ENCODE results near the gene ZFPM1.

ZFPM1 gene

DNA sequence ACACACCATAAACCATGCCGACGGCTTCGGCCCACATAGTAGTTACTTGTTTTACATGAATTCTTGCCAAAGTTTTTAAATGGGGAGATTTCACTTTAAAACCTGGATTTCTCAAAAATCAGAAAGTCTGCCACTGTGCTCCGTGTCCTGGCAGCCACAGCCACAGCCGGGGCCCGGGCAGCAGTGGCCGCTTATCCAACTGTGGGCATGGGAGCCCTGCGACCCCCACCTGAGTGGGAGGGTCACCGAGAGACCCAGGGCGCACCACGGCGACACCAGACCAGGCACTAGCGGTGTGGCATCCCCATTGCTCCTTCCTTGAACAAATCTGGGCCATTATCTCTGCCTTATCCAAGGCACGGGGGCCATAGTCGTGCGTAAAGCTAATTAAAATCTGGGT is 40.3 kb upstream of the ZFPM1 start:
- H3K4me3 ChIP-seq (replicated peaks; ENCODE audit: low read depth, low read length), result no peak overlapping the region
- TF ChIP-seq CTCF (IDR thresholded peaks at IDR 0.05; ENCODE audit: insufficient read depth, low read length, poor library complexity, severe bottlenecking), result no peak
- no peak for DNase-seq (ENCODE audit: extremely low read depth, insufficient read length)
- H3K36me3 ChIP-seq (ENCODE audit: control insufficient read depth, insufficient read depth, low read length), result no peaks in the 10 kb centered on the region
- no peaks in the 10 kb centered on the region; the same call in 1 of the 2 replicates for H3K27me3 ChIP-seq (replicated peaks; ENCODE audit: control insufficient read depth, insufficient read depth, low read length)

DNA sequence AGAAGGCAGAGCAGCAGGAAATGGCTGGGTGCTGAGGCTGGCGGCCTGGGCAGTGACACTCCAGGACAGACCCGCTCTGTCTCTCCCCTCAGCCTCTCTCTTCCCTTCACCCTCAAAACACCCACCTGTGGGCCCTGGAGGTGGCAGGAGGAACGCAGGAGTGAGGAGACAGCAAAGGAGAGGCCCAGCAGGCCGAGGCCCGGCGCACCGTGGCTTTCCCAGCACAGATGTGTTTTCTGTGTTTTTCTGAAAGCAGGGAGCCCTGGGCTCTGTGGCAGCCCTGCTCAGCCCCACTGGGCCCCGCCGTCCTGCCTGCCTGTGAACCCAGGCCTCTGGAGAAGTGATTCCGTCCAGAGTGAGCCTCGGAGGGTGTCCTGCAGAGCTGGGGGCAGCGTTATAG is 39.8 kb upstream of the ZFPM1 start:
- Histone ChIP-seq H3K4me3 (replicated peaks; ENCODE audit: low read depth, low read length) (no peak overlapping the region), H3K36me3 (ENCODE audit: control insufficient read depth, insufficient read depth, low read length) (no peaks in the 10 kb centered on the region), H3K27me3 (replicated peaks; ENCODE audit: control insufficient read depth, insufficient read depth, low read length) (no peaks in the 10 kb centered on the region; the same call in 1 of the 2 replicates)
- DNase-seq (ENCODE audit: extremely low read depth, insufficient read length), result no peak
- no peak for TF ChIP-seq CTCF (IDR thresholded peaks at IDR 0.05; ENCODE audit: insufficient read depth, low read length, poor library complexity, severe bottlenecking)

GRCh38 chr16:88413631-88414030 is 39.4 kb upstream of the ZFPM1 start:
- no peak for DNase-seq (ENCODE audit: extremely low read depth, insufficient read length)
- TF ChIP-seq CTCF (IDR thresholded peaks at IDR 0.05; ENCODE audit: insufficient read depth, low read length, poor library complexity, severe bottlenecking), result no peak
- Histone ChIP-seq H3K36me3 (ENCODE audit: control insufficient read depth, insufficient read depth, low read length) (no peaks in the 10 kb centered on the region), H3K4me3 (replicated peaks; ENCODE audit: low read depth, low read length) (no peak overlapping the region), H3K27me3 (replicated peaks; ENCODE audit: control insufficient read depth, insufficient read depth, low read length) (no peaks in the 10 kb centered on the region; the same call in 1 of the 2 replicates)

- no peak for DNase-seq (ENCODE audit: extremely low read depth, insufficient read length)
- Histone ChIP-seq H3K4me3 (replicated peaks; ENCODE audit: low read depth, low read length) (no peak overlapping the region), H3K27me3 (replicated peaks; ENCODE audit: control insufficient read depth, insufficient read depth, low read length) (no peaks in the 10 kb centered on the region; the same call in 1 of the 2 replicates), H3K36me3 (ENCODE audit: control insufficient read depth, insufficient read depth, low read length) (no peaks in the 10 kb centered on the region)
- TF ChIP-seq CTCF (IDR thresholded peaks at IDR 0.05; ENCODE audit: insufficient read depth, low read length, poor library complexity, severe bottlenecking), result no peak
Observed at GRCh38 chr16:88414521-88415380, 38.3 kb upstream of the ZFPM1 start.

DNA sequence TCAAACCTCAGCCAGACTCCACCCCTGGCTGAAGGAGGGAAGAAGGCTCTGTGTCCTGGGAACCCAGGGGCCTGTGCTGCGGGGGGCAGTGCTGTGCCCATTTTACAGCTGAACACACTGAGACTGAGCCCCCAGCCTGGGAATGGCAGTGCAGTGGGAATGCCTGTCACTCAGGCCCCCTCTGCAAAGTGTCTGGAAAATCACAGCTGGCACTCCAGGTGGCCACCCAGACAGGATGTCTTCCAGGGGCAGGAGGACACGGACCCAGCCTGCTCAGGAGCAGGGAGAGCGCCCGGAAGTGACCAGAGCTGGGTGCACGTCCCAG is 37.7 kb upstream of the ZFPM1 start:
- H3K36me3 ChIP-seq (ENCODE audit: control insufficient read depth, insufficient read depth, low read length), result no peaks in the 10 kb centered on the region
- no peak for DNase-seq (ENCODE audit: extremely low read depth, insufficient read length)
- no peak overlapping the region for H3K4me3 ChIP-seq (replicated peaks; ENCODE audit: low read depth, low read length)
- no peaks in the 10 kb centered on the region; the same call in 1 of the 2 replicates for H3K27me3 ChIP-seq (replicated peaks; ENCODE audit: control insufficient read depth, insufficient read depth, low read length)
- TF ChIP-seq CTCF (IDR thresholded peaks at IDR 0.05; ENCODE audit: insufficient read depth, low read length, poor library complexity, severe bottlenecking), result no peak

All from GM06990 (cell line).